Loucy (cell line): Measurements from ENCODE around the gene HNF4A.

ENCODE experiments used
- H2AFZ ChIP-seq: fragments of 200-600 bp; sonication (generic); 2 replicates; pipeline ENCODE4 v1.6.0; 2016; ENCODE audit warnings: antibody characterized with exemption, mild to moderate bottlenecking, low read length, moderate library complexity
- H3F3A ChIP-seq: fragments of 200-600 bp; 2 replicates; pipeline ENCODE4 v1.6.0; 2016; ENCODE audit warnings: antibody characterized with exemption, low read depth, mild to moderate bottlenecking
- H3K27me3 ChIP-seq: fragments of 200-600 bp; sonication (generic); 2 replicates; pipeline ENCODE4 v1.6.1; 2014; ENCODE audit warnings: low read length, mild to moderate bottlenecking; ENCODE audit not compliant: insufficient read depth, poor library complexity, severe bottlenecking
- H3K36me3 ChIP-seq: fragments of 200-600 bp; sonication (generic); 2 replicates; pipeline ENCODE4 v1.6.1; 2016; ENCODE audit warnings: low read length; ENCODE audit not compliant: insufficient read depth
- H3K4me1 ChIP-seq: fragments of 200-600 bp; sonication (generic); 2 replicates; pipeline ENCODE4 v1.5.1; 2014; ENCODE audit warnings: low read length, mild to moderate bottlenecking; ENCODE audit not compliant: insufficient read depth, poor library complexity, severe bottlenecking
- H3K4me2 ChIP-seq: fragments of 200-600 bp; sonication (generic); 2 replicates; pipeline ENCODE4 v1.6.0; 2014; ENCODE audit warnings: antibody characterized with exemption, low read length, low read depth, mild to moderate bottlenecking; ENCODE audit not compliant: poor library complexity, severe bottlenecking
- H3K4me3 ChIP-seq: fragments of 200-600 bp; sonication (generic); 2 replicates; pipeline ENCODE4 v1.5.1; 2014; ENCODE audit warnings: low read length, mild to moderate bottlenecking, mixed read lengths; ENCODE audit not compliant: poor library complexity, severe bottlenecking
- H3K79me2 ChIP-seq: fragments of 200-600 bp; sonication (generic); 2 replicates; pipeline ENCODE4 v1.6.1; 2014; ENCODE audit warnings: low read length; ENCODE audit not compliant: insufficient read depth
- H3K9ac ChIP-seq: fragments of 200-600 bp; sonication (generic); 2 replicates; pipeline ENCODE4 v1.6.0; 2014; ENCODE audit warnings: mild to moderate bottlenecking, low read depth, low read length, moderate library complexity; ENCODE audit not compliant: poor library complexity, severe bottlenecking
- H3K9me2 ChIP-seq: fragments of 200-600 bp; sonication (generic); replicated peaks from 2 replicates; pipeline ENCODE4 v1.6.1; 2016; ENCODE audit warnings: low read depth, low read length, mixed read lengths
- H3K9me3 ChIP-seq: fragments of 200-600 bp; sonication (generic); 2 replicates; pipeline ENCODE4 v1.6.1; 2014; ENCODE audit warnings: mild to moderate bottlenecking, antibody characterized with exemption, low read length, low read depth; ENCODE audit not compliant: insufficient read depth
- H4K20me1 ChIP-seq: fragments of 200-600 bp; sonication (generic); 2 replicates; pipeline ENCODE4 v1.6.0; 2014; ENCODE audit warnings: antibody characterized with exemption, low read length, mild to moderate bottlenecking; ENCODE audit not compliant: insufficient read depth, poor library complexity, severe bottlenecking
- EZH2phosphoT487 ChIP-seq: fragments of 200-600 bp; IDR thresholded peaks from 2 replicates; pipeline ENCODE4 v1.6.1; 2018; ENCODE audit warnings: antibody characterized with exemption, mild to moderate bottlenecking, moderate library complexity, borderline replicate concordance
- TF ChIP-seq, protein P1 (sequence below): fragments of 200-600 bp; sonication (generic); conservative IDR thresholded peaks from 2 replicates; pipeline ENCODE4 v1.5.1; 2014; ENCODE audit warnings: mild to moderate bottlenecking, antibody characterized with exemption, low read length

HNF4A gene

DNA sequence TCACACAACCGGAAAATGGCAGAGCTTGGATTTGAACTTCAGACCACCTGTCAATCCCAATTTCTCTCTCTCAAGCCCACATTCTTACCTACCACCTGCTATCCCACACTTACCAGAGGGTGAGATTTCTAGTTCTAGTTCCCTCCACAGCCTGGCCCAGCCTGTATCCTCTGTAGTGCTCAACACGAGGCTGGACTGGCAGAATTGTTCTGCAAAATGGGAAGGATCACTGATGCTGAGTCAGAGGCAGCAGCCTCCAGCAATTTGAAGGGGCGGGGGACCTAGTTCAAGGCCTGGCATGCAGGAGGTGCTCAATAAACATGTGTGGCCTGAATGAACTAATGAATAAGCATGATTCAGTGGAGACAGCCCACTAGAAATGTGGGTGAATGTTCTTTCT lies 66.6 kb downstream of the HNF4A start:
- Histone ChIP-seq H3K79me2 (no peaks in the 10 kb centered on the region), H3K36me3 (no peaks in the 10 kb centered on the region), H3K9ac (no peak overlapping the region), H3K27me3 (no peaks in the 10 kb centered on the region), H3K4me2 (no peak overlapping the region), H2AFZ (no peak overlapping the region), H3K9me3 (no peaks in the 10 kb centered on the region), H3K4me3 (no peak overlapping the region), H4K20me1 (no peaks in the 10 kb centered on the region), H3F3A (no peaks in the 10 kb centered on the region), H3K9me2 (no peaks in the 10 kb centered on the region), H3K4me1 (no peaks in the 10 kb centered on the region)
- no peak for TF ChIP-seq EZH2phosphoT487
- TF ChIP-seq, protein P1, sequence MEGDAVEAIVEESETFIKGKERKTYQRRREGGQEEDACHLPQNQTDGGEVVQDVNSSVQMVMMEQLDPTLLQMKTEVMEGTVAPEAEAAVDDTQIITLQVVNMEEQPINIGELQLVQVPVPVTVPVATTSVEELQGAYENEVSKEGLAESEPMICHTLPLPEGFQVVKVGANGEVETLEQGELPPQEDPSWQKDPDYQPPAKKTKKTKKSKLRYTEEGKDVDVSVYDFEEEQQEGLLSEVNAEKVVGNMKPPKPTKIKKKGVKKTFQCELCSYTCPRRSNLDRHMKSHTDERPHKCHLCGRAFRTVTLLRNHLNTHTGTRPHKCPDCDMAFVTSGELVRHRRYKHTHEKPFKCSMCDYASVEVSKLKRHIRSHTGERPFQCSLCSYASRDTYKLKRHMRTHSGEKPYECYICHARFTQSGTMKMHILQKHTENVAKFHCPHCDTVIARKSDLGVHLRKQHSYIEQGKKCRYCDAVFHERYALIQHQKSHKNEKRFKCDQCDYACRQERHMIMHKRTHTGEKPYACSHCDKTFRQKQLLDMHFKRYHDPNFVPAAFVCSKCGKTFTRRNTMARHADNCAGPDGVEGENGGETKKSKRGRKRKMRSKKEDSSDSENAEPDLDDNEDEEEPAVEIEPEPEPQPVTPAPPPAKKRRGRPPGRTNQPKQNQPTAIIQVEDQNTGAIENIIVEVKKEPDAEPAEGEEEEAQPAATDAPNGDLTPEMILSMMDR, result no peak

DNA sequence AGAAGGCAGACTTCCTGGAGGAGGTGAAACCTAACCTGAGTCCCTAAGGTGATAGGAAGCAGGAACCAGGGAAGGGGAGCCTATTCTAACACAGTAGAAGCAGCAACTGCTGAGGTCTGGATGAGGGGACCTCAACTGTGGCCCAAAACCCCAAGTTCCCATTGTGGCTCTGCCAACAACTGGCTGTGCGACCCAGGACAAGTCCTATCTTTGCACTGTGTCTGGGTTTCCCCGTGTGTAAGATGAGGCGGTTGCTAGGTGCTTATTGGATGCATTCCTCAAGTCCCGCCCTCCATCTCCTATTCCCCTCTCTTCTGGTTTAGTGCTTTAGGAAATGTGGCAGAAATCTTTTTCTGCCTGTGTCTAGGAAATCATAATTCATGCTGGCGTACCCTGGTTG lies 68.0 kb downstream of the HNF4A start:
- TF ChIP-seq, protein P1, result no peak
- no peak for TF ChIP-seq EZH2phosphoT487
- no peak overlapping the region for H3K9ac ChIP-seq
- H4K20me1 ChIP-seq, result no peaks in the 10 kb centered on the region
- no peaks in the 10 kb centered on the region for H3K36me3 ChIP-seq
- no peaks in the 10 kb centered on the region for H3K9me2 ChIP-seq
- H3K4me3 ChIP-seq, result no peak overlapping the region
- no peaks in the 10 kb centered on the region for H3K27me3 ChIP-seq
- H3K79me2 ChIP-seq, result no peaks in the 10 kb centered on the region
- H3K4me1 ChIP-seq, result no peaks in the 10 kb centered on the region
- H3K9me3 ChIP-seq, result no peaks in the 10 kb centered on the region
- H3F3A ChIP-seq, result no peaks in the 10 kb centered on the region
- H2AFZ ChIP-seq, result no peak overlapping the region; the same call in 1 of the 2 replicates
- no peak overlapping the region for H3K4me2 ChIP-seq

DNA sequence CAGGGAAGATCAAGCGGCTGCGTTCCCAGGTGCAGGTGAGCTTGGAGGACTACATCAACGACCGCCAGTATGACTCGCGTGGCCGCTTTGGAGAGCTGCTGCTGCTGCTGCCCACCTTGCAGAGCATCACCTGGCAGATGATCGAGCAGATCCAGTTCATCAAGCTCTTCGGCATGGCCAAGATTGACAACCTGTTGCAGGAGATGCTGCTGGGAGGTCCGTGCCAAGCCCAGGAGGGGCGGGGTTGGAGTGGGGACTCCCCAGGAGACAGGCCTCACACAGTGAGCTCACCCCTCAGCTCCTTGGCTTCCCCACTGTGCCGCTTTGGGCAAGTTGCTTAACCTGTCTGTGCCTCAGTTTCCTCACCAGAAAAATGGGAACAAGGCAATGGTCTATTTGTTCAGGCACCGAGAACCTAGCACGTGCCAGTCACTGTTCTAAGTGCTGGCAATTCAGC lies 68.6 kb downstream of the HNF4A start:
- Histone ChIP-seq H3K4me2 (no peak overlapping the region), H3K36me3 (no peaks in the 10 kb centered on the region), H3F3A (no peaks in the 10 kb centered on the region), H4K20me1 (no peaks in the 10 kb centered on the region), H3K9ac (no peak overlapping the region), H2AFZ (no peak overlapping the region), H3K9me2 (no peaks in the 10 kb centered on the region), H3K4me3 (no peak overlapping the region), H3K9me3 (no peaks in the 10 kb centered on the region), H3K79me2 (no peaks in the 10 kb centered on the region), H3K27me3 (no peaks in the 10 kb centered on the region), H3K4me1 (no peaks in the 10 kb centered on the region)
- TF ChIP-seq, protein P1, result no peak
- no peak for TF ChIP-seq EZH2phosphoT487
